SU-DHL-6 (cell line): ENCODE results near the gene SMURF1.

Experiments used
- H2AFZ ChIP-seq: fragments of 200-600 bp; sonication (generic); 2 replicates; pipeline ENCODE4 v1.6.1; 2014; ENCODE audit warnings: low read depth, mild to moderate bottlenecking, moderate library complexity, mixed read lengths, antibody characterized with exemption, low read length; ENCODE audit not compliant: severe bottlenecking
- H3F3A ChIP-seq: fragments of 200-600 bp; shearing (Covaris generic); 2 replicates; pipeline ENCODE4 v1.6.0; 2016; ENCODE audit warnings: antibody characterized with exemption, mild to moderate bottlenecking; ENCODE audit not compliant: insufficient read depth
- H3K27ac ChIP-seq: fragments of 200-600 bp; sonication (generic); 2 replicates; pipeline ENCODE4 v1.5.1; 2016; ENCODE audit warnings: low read depth, mild to moderate bottlenecking, low read length, moderate library complexity, mixed read lengths
- H3K27me3 ChIP-seq: fragments of 200-600 bp; sonication (generic), shearing (Covaris generic); 2 replicates; pipeline ENCODE4 v1.6.0; 2014; ENCODE audit warnings: mild to moderate bottlenecking, low read length
- H3K36me3 ChIP-seq: fragments of 200-600 bp; sonication (generic); 2 replicates; pipeline ENCODE4 v1.6.1; 2014; ENCODE audit warnings: mild to moderate bottlenecking, low read length, mixed read lengths
- H3K4me2 ChIP-seq: fragments of 300-600, 200-600 bp; shearing (Covaris generic), sonication (generic); 2 replicates; pipeline ENCODE4 v1.6.0; 2014; ENCODE audit warnings: low read length, low read depth, mild to moderate bottlenecking; ENCODE audit not compliant: poor library complexity, severe bottlenecking
- H3K4me3 ChIP-seq: fragments of 200-600 bp; sonication (generic); 2 replicates; pipeline ENCODE4 v1.5.1; 2014; ENCODE audit warnings: antibody characterized with exemption, low read length, mild to moderate bottlenecking, mixed read lengths; ENCODE audit not compliant: insufficient read depth, poor library complexity, severe bottlenecking
- H3K79me2 ChIP-seq: fragments of 200-600 bp; sonication (generic); 2 replicates; pipeline ENCODE4 v1.6.1; 2014; ENCODE audit warnings: mild to moderate bottlenecking, low read length, moderate library complexity; ENCODE audit not compliant: insufficient read depth
- H3K9ac ChIP-seq: fragments of 200-600 bp; sonication (generic); 2 replicates; pipeline ENCODE4 v1.7.0; 2014; ENCODE audit warnings: mild to moderate bottlenecking, low read length
- H3K9me2 ChIP-seq: fragments of 200-600 bp; sonication (generic); replicated peaks from 2 replicates; pipeline ENCODE4 v1.6.1; 2014; ENCODE audit warnings: low read length; ENCODE audit not compliant: insufficient read depth
- H3K9me3 ChIP-seq: fragments of 200-600 bp; sonication (generic); 2 replicates; pipeline ENCODE4 v1.6.1; 2014; ENCODE audit warnings: low read length, mixed read lengths; ENCODE audit not compliant: insufficient read depth
- H4K20me1 ChIP-seq: fragments of 200-600 bp; sonication (generic); 2 replicates; pipeline ENCODE4 v1.6.1; 2014; ENCODE audit warnings: low read depth, mild to moderate bottlenecking, antibody characterized with exemption, low read length, moderate library complexity, mixed read lengths
- EZH2phosphoT487 ChIP-seq: fragments of 200-600 bp; sonication (generic), shearing (Covaris generic); conservative IDR thresholded peaks from 2 replicates; pipeline ENCODE4 v1.6.1; 2018; ENCODE audit warnings: mild to moderate bottlenecking, antibody characterized with exemption, low read length, moderate library complexity, mixed read lengths
- TF ChIP-seq, protein P1 (sequence below): fragments of 200-600 bp; sonication (generic); IDR thresholded peaks from one replicate; pipeline ENCODE4 v1.5.1; 2017; ENCODE audit warnings: antibody characterized with exemption, mild to moderate bottlenecking, low read length, moderate library complexity; ENCODE audit not compliant: insufficient read depth, poor library complexity, severe bottlenecking

The SMURF1 gene

DNA sequence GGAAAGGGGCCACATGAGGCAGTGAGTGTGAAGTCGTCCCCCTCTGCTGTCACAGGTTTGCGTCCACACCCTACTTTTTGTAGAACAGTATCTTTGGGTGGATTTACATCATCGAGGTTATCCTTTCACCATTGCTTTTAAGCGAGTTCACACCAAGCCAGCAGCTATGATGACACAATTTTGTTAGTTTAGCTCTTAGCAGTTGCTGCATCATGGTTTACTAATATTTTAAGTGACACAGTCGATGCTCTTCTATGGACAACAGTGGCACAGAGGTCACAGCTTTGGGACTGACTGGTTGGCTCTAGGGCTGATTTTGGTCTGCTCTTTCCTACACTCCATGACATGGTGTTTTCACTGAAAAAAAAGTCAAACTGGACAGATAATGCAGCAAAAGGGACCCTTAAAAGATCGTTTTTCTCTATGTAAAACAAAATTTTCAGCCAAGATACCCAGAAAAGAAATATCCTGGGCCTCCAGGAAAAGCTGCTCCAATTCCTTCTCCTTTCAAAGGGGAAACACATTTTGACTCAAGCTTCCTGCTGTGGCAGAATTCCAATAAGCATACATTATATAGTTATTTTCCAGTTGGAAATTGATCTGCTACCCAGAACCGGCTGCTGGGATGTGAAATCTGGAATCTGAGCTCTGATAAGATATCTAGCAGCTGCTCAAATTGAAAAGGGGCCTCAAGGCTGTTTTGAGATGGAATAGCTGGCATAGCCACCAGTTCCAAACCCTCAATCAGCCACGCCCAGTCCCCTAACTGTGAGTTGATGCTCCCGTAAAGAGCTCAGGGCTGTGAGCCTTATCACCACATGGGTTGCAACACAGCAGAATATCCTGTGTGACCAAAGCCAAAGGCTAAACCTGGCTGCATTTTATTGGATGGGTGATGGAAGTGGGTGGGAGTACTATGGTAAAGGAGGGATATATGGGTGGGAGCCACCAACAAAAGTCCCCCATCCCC lies 114.2 kb downstream of the SMURF1 start:
- no peaks in the 10 kb centered on the region for H3K79me2 ChIP-seq
- H3K4me3 ChIP-seq: no peak overlapping the region
- H3F3A ChIP-seq: no peaks in the 10 kb centered on the region
- no peak overlapping the region for H2AFZ ChIP-seq
- H3K9me2 ChIP-seq: no peaks in the 10 kb centered on the region
- H3K9ac ChIP-seq: no peak overlapping the region
- no peaks in the 10 kb centered on the region for H4K20me1 ChIP-seq
- no peaks in the 10 kb centered on the region for H3K9me3 ChIP-seq
- no peak overlapping the region for H3K4me2 ChIP-seq
- H3K27ac ChIP-seq: no peak overlapping the region
- H3K36me3 ChIP-seq: peaks cover 12% of the 10 kb centered on the region; the same call in 1 of the 2 replicates
- TF ChIP-seq, protein P1, sequence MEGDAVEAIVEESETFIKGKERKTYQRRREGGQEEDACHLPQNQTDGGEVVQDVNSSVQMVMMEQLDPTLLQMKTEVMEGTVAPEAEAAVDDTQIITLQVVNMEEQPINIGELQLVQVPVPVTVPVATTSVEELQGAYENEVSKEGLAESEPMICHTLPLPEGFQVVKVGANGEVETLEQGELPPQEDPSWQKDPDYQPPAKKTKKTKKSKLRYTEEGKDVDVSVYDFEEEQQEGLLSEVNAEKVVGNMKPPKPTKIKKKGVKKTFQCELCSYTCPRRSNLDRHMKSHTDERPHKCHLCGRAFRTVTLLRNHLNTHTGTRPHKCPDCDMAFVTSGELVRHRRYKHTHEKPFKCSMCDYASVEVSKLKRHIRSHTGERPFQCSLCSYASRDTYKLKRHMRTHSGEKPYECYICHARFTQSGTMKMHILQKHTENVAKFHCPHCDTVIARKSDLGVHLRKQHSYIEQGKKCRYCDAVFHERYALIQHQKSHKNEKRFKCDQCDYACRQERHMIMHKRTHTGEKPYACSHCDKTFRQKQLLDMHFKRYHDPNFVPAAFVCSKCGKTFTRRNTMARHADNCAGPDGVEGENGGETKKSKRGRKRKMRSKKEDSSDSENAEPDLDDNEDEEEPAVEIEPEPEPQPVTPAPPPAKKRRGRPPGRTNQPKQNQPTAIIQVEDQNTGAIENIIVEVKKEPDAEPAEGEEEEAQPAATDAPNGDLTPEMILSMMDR: no peak
- no peaks in the 10 kb centered on the region for H3K27me3 ChIP-seq

DNA sequence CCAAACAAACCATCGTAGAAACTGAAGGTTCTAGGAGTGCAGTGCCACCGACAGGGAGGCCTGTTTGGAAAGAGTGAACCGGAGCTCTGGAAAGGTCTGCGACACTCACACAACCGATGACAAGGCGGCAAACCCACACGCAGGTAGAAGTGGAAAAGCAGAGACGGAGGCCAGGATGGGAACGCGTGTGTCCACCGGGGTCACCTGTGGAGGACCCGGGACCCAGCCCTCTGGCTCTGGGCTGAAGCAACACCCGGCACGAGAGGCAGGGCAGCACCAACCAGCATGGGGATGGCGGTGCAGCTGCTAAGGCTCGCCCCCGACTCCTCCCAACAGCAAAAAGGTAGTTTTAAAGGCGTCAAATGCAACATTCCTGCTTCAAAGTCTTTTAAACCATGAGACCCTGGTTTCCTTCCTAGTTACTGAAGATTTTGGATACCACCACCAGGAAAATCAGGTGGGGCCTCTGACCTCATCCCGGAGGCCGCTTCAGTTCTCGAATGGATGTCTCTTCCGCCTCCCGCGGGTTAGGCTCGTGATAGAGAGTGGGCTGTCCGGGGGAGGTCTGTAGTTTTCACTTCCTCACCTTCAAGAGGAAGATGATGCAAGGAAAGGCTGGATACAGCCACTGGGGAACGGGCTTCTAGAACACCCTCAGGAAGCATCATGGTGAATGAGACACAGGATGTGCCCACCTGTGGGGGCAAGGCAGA lies 115.5 kb downstream of the SMURF1 start:
- H2AFZ ChIP-seq: no peak overlapping the region
- H3K9me2 ChIP-seq: no peaks in the 10 kb centered on the region
- no peak overlapping the region for H3K9ac ChIP-seq
- H3K27ac ChIP-seq: no peak overlapping the region
- TF ChIP-seq EZH2phosphoT487: no peak
- TF ChIP-seq, protein P1: no peak
- H3K27me3 ChIP-seq: no peaks in the 10 kb centered on the region
- H3K79me2 ChIP-seq: no peaks in the 10 kb centered on the region
- no peak overlapping the region for H3K4me2 ChIP-seq
- H4K20me1 ChIP-seq: no peaks in the 10 kb centered on the region
- no peaks in the 10 kb centered on the region for H3K9me3 ChIP-seq
- peaks cover 5% of the 10 kb centered on the region; the same call in 1 of the 2 replicates for H3F3A ChIP-seq
- H3K36me3 ChIP-seq: peaks cover 9% of the 10 kb centered on the region; the same call in 1 of the 2 replicates
- no peak overlapping the region for H3K4me3 ChIP-seq

DNA sequence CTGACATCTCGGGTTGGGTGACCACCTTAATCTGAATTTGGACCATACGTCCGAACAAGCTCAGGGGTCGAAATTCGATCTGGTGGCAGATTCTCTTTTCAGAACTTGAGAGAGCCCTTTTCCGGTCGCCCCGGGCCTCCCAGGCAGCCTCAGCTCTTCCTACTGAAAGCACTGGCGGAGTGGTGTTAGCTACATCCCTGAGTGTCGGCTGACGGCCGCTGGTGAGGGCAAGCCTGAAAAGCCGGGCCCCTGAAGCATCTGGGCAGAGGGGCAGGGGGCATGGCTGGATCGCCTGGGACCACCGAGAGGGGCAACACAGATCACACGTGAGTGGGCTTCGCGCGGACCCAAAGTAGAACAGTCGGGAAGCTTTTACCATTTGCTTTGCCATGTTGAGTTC lies 116.1 kb downstream of the SMURF1 start:
- peaks cover 9% of the 10 kb centered on the region; the same call in 1 of the 2 replicates for H3K36me3 ChIP-seq
- H4K20me1 ChIP-seq: 0 out of 2 replicates have a peak, but pooled peaks cover 4% of the 10 kb centered on the region
- H3K9me3 ChIP-seq: no peaks in the 10 kb centered on the region
- H3K27ac ChIP-seq: no peak overlapping the region
- H2AFZ ChIP-seq: no peak overlapping the region
- no peak overlapping the region for H3K4me3 ChIP-seq
- no peak overlapping the region for H3K4me2 ChIP-seq
- H3K27me3 ChIP-seq: no peaks in the 10 kb centered on the region
- H3K9ac ChIP-seq: no peak overlapping the region
- TF ChIP-seq, protein P1: no peak
- TF ChIP-seq EZH2phosphoT487: no peak
- no peaks in the 10 kb centered on the region for H3K79me2 ChIP-seq
- no peaks in the 10 kb centered on the region for H3K9me2 ChIP-seq
- H3F3A ChIP-seq: peaks cover 5% of the 10 kb centered on the region; the same call in 1 of the 2 replicates
